GM21390 (cell line): ENCODE measurements around the gene PNMA8A.

Source experiments
- ATAC-seq: cut with Tn5 transposase; IDR thresholded peaks from one replicate; pipeline ENCODE4 v1.9.1; 2021; ENCODE audit not compliant: unreplicated experiment

Gene PNMA8A

DNA sequence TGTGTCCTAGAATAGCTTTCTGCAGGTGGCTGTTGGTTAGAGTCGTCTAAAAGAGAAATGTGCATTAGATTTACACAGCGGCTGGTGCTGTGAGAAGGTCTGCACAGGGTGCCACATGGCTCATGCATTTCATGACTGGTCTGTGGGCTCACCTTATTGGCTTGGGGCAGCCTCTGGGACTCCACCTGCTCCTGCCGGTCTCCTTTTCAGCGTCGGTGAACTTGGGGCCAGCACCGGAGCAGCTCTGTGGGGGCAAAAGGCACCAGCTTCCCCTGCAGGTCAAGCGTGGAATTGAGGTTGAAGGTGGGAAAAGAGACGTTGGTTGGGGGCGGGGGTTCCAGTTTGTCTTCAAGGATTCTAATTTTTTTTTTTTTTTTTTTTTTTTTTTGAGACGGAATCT, 39.5 kb downstream of the PNMA8A start:
- no peak for ATAC-seq

DNA sequence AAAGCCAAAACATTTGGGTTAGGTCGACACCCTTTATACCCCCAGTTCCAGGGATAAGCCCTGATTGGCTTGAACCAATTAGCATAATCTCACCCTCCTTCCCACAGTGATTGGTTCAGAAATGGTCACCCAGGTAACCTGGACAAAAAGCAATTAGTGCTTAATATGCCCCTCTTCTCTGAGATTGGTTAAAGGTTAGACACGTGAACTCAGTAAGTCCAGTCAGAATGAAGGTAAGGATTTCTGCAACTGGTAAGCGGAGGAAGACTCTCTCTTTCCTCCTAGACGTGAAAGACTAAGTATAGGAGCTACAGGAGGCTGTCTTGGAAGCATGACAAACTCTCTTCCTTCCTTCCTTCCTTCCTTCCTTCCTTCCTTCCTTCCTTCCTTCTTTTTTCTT, 41.4 kb downstream of the PNMA8A start:
- ATAC-seq, result no peak

GRCh38 chr19:46428239-46429135, 42.9 kb downstream of the PNMA8A start, which contains the start of gene PNMA8C:
PNMA8C (minus strand) TSS chr19:46428936; CDS start chr19:46428359, 577 bp downstream.
- no peak for ATAC-seq

GRCh38 chr19:46427518-46428045, 43.8 kb downstream of the PNMA8A start:
- ATAC-seq, result no peak

DNA sequence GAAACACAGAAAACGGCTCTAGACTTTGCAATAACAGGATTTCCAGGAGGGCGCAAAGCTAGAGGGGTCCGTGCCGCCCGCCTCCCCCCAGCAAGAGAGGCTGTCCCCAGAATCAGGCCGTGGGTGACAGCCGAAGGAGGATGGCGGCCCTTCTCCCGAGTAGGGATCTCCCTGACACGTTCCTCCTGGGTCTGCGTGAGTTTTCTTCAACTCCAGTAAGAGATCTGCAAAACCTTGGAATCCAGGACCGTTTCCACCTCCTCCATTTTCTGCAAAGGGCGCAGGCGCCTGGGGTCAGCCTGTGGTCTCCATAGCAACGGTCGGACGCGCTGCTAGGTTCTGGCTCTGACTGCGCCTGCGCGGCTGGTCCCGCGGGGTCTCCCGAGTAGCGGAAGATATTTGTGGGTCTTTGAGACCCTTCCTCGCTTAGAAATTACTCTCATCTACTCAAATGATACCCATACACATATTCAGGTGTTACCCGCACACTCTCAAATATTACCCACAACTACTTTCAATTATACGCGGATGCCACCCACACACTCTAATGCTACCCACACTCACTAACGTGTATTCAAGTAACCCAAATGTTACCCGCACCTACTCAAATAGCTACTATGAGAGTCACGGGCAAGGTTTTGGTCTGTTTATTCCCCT, 44.7 kb downstream of the PNMA8A start:
- ATAC-seq, result no peak

DNA sequence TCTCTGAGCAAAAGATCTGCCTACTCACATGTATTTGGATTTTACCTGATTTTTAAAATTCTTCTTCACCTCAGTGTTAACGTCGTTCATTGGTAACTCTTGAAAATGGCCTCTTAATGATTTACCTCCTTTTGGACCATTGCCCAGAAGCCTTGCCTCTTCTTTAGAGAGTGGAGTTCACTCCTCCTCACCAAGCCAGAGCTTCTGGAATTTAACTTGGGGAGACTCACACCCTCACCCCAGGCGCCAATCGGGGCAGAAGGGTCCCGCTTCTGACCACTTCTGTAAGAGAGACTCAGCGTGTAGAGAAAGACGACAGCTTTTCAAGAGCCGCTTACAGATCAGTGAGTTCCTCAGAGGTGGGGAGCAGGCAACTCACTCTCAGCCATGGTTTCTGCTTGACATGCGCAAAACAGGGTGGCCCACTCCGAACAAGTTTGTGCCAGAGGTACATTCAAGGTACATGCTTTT, 45.3 kb downstream of the PNMA8A start:
- ATAC-seq, result no peak

- ATAC-seq, result no peak
These were observed 48.2 kb downstream of the PNMA8A start for GRCh38 chr19:46423188-46423587.

DNA sequence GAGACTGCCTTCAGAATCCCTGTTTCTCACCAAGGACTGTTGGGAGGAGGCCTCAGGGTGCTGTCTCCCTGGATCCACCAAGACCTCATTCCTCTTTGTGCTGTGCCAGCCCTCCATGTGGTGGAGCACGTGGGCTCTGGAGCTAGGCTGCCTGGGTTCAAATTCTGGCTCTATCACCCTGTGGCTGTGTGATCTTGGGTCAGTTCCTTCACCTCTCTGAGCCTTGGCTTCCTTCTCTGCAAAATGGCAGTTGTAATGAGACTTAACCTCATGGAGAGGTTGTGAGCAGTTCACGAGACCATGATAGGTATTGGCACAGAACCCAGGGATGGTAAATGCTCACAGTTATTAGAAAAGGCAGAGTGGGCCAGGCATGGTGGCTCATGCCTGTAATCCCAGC, 49.0 kb downstream of the PNMA8A start:
- no peak for ATAC-seq

DNA sequence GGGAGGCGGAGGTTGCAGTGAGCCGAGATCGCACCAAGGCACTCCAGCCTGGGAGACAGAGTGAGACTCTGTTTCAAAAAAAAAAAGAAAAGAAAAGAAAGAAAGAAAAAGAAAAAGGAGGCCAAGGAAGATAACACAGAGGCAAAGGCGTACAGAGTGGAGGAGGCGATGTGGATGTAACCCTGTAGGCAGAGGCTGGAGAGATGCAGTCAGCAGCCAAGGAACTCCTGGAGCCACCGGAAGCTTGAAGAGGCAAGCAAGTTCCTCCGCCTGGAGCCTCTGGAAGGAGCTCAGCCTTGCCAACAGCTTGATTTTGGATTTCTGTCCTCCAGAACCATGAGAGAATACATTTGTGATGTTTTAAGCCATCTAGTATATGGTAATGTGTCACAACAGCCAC, 51.3 kb downstream of the PNMA8A start:
- ATAC-seq, result no peak
